Naive B cell (primary cell): ENCODE measurements around the gene CYB561A3. TPM values are rescaled to one million over a fixed set of nuclear protein-coding genes. Genes with fewer than 3 reads are reported as not detected.
A peak's percentile ranks its signal among the peaks of the same experiment; 100 is the strongest.

Source experiments
- ATAC-seq, 2 donors: fragments of 150-1000 bp; cut with Tn5 transposase; 2 replicates each; pipeline ENCODE4 v1.10.0; 2021; ENCODE audit warnings: low read depth in 2 of 2, mild to moderate bottlenecking in 2 of 2, moderate library complexity in 2 of 2
- DNase-seq: peaks from one replicate; pipeline ENCODE4 v3.0.0; 2022
- H3K27ac Mint-ChIP-seq, 6 donors: one replicate each; pipeline ENCODE4 v1.8.0; 2020 to 2022; ENCODE audit warnings: mild to moderate bottlenecking in 6 of 6, mixed read lengths in 6 of 6, moderate library complexity in 5 of 6, inconsistent platforms in 2 of 6
- H3K27me3 Mint-ChIP-seq, 3 donors: one replicate each; pipeline ENCODE4 v1.8.0; 2021 to 2022; ENCODE audit warnings: mixed read lengths in 3 of 3, mild to moderate bottlenecking in 1 of 3
- H3K36me3 Mint-ChIP-seq, 2 donors: one replicate each; pipeline ENCODE4 v1.8.0; 2020 to 2022; ENCODE audit warnings: mixed read lengths in 2 of 2, inconsistent platforms in 1 of 2, mild to moderate bottlenecking in 1 of 2
- H3K4me1 Mint-ChIP-seq, 3 donors: one replicate each; pipeline ENCODE4 v1.8.0; 2020 to 2022; ENCODE audit warnings: mixed read lengths in 3 of 3, inconsistent platforms in 1 of 3, mild to moderate bottlenecking in 1 of 3, moderate library complexity in 1 of 3
- H3K4me3 Mint-ChIP-seq, 8 donors: one replicate each; pipeline ENCODE4 v1.8.0; 2020 to 2022; ENCODE audit warnings: mild to moderate bottlenecking in 8 of 8, mixed read lengths in 8 of 8, moderate library complexity in 8 of 8, inconsistent platforms in 2 of 8
- H3K9me3 Mint-ChIP-seq, 7 donors: one replicate each; pipeline ENCODE4 v1.8.0; 2020 to 2022; ENCODE audit warnings: mixed read lengths in 7 of 7, mild to moderate bottlenecking in 5 of 7, inconsistent platforms in 2 of 7, moderate library complexity in 1 of 7
- polyA plus RNA-seq, 6 donors: library from polyadenylated mRNA; unstranded; fragments of 300-500 nt; fragmentation: Illumina TruSeq; gene quantifications; one replicate each; pipeline ENCODE4 v1.2.3, GENCODE V29; 2021; ENCODE audit warnings: low read depth in 6 of 6

Gene CYB561A3
- polyA plus RNA-seq, 6 donors from 2014 or later = 1,105 to 1,945 (median 1,251) TPM

DNA sequence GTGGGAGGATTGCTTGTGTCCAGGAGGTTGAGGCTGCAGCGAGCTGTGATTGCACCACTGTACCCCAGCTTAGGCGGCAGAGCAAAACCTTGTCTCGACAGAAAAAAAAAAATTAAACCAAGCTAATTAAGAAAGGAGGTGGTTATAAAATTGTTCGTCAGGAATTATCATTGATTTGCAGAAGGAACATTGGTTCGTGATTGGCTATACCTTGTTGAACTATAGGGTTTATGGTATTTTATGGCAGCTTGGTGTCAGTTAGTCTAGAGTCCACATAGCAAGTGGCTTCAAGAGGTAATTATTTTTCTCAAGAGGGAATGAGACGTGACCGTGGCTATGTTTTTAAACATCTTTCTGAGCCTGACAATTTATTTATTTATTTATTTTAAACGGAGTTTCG lies 19.2 kb upstream of the CYB561A3 start:
- no peak for DNase-seq
- no peak for ATAC-seq
- H3K36me3 Mint-ChIP-seq = no peaks in the 10 kb centered on the region
- H3K27me3 Mint-ChIP-seq = no peaks in the 10 kb centered on the region
- peaks cover 9 to 16% (median 10%) of the 10 kb centered on the region in 3 donors for H3K4me1 Mint-ChIP-seq
- no peak overlapping the region for H3K27ac Mint-ChIP-seq
- H3K4me3 Mint-ChIP-seq = no peak overlapping the region
- H3K9me3 Mint-ChIP-seq = no peaks in the 10 kb centered on the region

DNA sequence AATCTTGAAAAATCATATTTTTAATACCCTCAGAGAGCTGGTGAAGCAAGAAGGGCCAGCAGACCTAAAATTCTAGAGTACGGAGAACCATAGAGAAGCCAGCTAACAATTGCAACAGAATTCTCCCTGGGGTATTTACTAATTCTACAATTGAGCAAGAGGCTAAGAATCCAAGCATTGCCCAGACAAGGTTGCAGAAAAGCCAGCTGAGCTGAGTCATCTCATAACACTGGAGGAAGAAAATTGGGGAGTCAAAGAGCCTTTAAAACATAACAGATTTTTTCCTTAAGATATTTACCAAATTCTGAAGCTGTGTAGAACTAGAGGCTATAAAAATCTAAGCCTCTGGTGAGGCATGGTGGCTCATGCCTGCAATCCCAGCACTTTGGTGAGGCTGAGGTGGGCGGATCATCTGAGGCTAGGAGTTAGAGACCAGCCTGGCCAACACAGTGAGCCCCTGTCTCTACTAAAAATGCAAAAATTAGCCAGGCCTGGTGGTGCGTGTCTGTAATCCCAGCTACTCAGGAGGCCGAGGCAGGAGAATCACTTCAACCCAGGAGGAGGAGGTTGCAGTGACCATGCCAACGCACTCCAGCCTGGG lies 17.1 kb upstream of the CYB561A3 start:
- Mint-ChIP-seq H3K9me3 (no peaks in the 10 kb centered on the region), H3K4me1 (no peaks in the 10 kb centered on the region), H3K27ac (peak overlapping the region in 1 of 6 donors; percentile 57), H3K4me3 (no peak overlapping the region), H3K36me3 (no peaks in the 10 kb centered on the region), H3K27me3 (no peaks in the 10 kb centered on the region)
- ATAC-seq (no peak), DNase-seq (no peak)

DNA sequence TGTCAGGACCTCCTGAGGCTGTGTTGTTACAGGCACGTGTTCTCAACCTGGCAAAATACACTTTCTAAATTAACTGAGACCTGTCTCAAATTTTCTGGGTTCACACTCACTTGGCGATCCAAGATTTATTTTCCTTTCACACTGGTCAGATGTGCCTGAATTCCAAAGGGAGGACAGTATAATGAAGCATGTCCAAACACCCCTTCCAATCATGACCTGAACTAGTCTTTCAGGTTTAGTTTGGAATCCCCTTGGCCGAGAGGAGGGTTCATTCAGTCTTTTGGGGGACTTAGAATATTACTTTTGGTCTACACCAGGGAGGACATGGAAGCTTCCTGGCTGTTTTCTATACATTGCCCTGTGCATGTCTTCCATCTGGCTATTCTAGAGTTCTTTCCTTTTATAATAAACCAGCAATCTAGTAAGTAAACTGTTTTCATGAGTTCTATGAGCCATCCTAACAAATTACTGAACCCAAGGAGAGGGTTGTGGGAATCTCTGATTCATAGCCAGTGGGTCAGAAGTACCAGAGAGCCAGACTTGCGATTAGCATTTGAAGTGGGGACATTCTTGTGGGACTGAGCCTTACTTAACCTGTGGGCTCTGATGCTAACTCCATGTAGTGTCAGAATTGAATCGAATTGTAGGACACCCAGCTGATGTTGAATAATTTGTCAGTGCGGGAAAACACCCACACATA lies 15.9 kb upstream of the CYB561A3 start:
- Mint-ChIP-seq H3K9me3 (no peaks in the 10 kb centered on the region), H3K27me3 (no peaks in the 10 kb centered on the region), H3K4me3 (no peak overlapping the region), H3K36me3 (no peaks in the 10 kb centered on the region), H3K4me1 (no peaks in the 10 kb centered on the region), H3K27ac (peak overlapping the region in 1 of 6 donors; percentile 50)
- DNase-seq (no peak), ATAC-seq (no peak)

DNA sequence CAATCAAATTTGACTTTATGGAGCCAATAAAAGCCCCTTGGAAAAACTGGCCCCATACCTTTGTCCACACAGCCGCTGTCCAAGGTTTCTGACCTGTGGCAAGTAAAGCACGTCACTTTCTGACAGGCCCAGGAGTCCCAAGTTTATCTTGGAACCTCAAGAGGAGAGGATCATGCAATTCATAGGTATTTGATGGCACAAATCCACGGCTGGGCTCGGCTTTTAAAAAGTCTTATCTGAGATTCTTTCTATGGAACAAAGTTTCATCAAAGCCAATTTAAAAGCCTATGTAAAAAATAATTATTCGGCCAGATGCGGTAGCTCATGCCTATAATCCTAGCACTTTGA lies 14.1 kb upstream of the CYB561A3 start:
- no peak overlapping the region for H3K4me3 Mint-ChIP-seq
- ATAC-seq (no peak), DNase-seq (no peak)
- no peaks in the 10 kb centered on the region for H3K9me3 Mint-ChIP-seq
- H3K27me3 Mint-ChIP-seq = no peaks in the 10 kb centered on the region
- H3K27ac Mint-ChIP-seq = no peak overlapping the region
- H3K36me3 Mint-ChIP-seq = no peaks in the 10 kb centered on the region
- no peaks in the 10 kb centered on the region for H3K4me1 Mint-ChIP-seq

DNA sequence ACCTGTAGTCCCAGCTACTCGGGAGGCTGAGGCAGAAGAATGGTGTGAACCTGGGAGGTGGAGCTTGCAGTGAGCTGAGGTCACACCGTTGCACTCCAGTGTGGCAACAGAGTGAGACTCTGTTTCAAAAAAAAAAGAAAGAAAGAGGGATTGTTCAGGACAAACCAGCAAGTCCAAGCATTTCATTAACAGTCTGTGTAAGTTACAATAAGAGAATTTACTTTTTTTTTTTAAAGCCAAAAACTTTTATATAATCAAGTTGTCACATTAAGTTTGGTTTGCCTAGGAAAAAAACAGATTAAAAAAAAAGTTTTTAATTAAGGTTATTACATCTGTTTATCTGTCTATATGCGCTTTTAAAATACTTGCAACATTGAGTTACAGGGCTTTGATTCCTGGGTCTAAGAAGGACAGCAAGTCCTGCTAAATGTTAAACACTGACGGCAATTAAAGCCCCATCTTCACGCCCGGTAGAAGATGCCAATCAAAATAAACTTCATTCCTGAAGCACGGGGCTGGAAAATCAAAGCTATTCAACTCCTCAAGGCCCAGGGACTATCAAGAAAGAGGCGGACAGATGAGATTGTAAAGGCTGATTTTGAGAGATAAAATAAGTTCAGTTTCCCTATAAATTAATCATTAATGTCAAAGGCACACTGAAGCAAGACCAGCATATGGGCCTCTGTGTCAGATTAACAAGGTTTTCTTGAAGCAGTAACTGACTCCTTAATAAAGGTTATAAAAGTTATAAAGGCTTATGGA lies 11.2 kb upstream of the CYB561A3 start:
- peak overlapping the region in 2 of 6 donors; percentile 49 to 59 for H3K27ac Mint-ChIP-seq
- no peaks in the 10 kb centered on the region for H3K9me3 Mint-ChIP-seq
- no peak overlapping the region for H3K4me3 Mint-ChIP-seq
- no peak for DNase-seq
- peaks cover 3 to 9% (median 4%) of the 10 kb centered on the region in 3 donors for H3K4me1 Mint-ChIP-seq
- peaks cover 8% of the 10 kb centered on the region in 2 donors for H3K36me3 Mint-ChIP-seq
- ATAC-seq = no peak
- H3K27me3 Mint-ChIP-seq = no peaks in the 10 kb centered on the region

DNA sequence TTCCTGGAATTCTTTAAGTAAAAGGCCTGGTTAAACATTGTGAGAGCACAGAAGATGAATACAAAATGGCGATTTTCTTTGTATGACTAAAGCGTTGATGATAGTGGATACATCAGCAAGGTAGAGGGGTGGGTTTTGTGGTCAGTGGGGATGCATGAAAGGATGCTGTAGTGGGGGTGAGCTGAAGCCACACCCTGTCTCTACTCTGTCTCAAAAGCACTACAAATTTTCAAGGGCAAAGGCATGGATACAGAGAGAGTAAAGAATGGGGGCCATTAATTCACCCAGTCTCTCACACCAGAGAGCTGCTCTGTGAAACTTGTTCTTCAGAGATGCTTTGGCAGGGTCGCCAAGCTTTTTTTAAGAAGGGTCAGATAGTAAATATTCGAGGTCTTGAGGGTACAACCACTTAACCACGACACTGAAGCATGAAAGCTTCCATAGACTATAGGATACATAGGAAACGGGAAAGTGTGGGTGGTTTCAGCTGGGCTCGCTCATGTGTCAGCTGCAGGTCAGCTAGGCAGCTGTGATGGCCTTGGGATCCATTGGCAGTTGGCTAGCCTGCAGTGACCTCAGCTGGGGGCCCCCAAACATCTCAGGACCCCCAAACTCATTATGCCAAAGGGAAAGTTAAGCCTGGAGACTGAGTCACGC lies 8.8 kb upstream of the CYB561A3 start:
- ATAC-seq = no peak
- H3K27me3 Mint-ChIP-seq = no peaks in the 10 kb centered on the region
- no peak for DNase-seq
- H3K36me3 Mint-ChIP-seq = peaks cover 8% of the 10 kb centered on the region in 2 donors
- peak overlapping the region in 4 of 6 donors; percentile 27 to 74 (median 47) for H3K27ac Mint-ChIP-seq
- peaks cover 3 to 9% (median 4%) of the 10 kb centered on the region in 3 donors for H3K4me1 Mint-ChIP-seq
- no peaks in the 10 kb centered on the region for H3K9me3 Mint-ChIP-seq
- H3K4me3 Mint-ChIP-seq = no peak overlapping the region

DNA sequence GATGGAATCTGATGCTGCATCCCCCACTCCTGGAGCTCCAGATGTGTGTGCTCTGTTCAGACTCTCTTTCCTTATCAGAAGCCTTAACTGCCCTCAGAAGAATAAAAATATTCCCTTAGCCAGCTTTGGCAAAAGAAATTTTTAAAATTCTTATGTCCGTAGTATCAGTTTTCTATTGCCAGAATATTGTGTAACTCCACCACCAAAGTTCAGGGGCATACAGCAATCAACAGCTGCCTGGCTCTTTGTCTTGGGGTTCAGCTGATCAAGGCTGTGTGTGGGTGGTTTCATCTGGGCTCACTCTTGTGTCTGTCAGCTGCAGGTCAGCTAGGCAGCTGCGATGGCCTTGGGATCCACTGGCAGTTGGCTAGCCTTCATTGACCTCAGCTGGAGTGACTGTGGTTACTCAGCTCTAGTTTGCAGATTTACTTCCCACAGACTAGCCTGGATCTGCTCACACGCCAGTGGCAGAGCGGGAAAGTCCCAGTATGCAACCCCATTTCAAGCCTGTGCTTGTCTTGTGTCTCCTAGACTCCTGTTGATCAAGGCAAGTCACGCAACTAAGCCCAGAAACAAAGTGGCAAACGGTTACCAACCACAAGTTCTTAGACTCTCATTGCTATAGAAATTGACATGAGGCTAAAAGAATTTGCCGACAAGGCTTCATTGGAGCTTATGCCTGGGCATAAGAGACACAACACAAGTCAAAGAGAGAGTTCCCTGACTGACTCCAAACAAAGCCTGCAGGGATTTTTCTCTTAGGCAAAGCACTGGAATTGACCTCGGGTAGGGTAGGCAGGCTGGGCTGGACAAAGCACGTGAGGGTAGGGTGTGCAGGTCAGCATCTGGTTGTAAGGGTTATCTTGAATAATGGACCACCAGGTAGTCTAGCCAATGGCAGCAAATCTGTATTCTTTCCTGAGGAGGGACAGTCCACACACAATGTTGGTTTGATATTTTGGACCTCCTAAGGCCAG lies 8.0 kb upstream of the CYB561A3 start:
- H3K4me1 Mint-ChIP-seq = peaks cover 3 to 9% (median 4%) of the 10 kb centered on the region in 3 donors
- H3K36me3 Mint-ChIP-seq = peaks cover 8% of the 10 kb centered on the region in 2 donors
- no peaks in the 10 kb centered on the region for H3K9me3 Mint-ChIP-seq
- H3K27me3 Mint-ChIP-seq = no peaks in the 10 kb centered on the region
- H3K27ac Mint-ChIP-seq = peak overlapping the region in 3 of 6 donors; percentile 9 to 74 (median 27)
- ATAC-seq = no peak
- no peak overlapping the region for H3K4me3 Mint-ChIP-seq
- DNase-seq = no peak

DNA sequence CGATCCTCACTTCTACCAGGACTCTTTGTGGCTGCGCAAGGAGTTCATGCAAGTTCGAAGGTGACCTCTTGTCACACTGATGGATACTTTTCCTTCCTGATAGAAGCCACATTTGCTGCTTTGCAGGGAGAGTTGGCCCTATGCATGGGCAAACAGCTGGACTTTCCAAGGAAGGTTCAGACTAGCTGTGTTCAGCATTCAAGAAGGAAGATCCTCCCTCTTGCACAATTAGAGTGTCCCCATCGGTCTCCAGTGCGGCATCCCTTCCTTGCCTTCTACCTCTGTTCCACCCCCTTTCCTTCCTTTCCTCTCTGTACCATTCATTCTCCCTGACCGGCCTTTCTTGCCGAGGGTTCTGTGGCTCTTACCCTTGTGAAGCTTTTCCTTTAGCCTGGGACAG lies 7.0 kb upstream of the CYB561A3 start:
- DNase-seq (no peak), ATAC-seq (no peak)
- Mint-ChIP-seq H3K9me3 (no peaks in the 10 kb centered on the region), H3K27ac (peak overlapping the region in 4 of 6 donors; percentile 38 to 89 (median 65)), H3K27me3 (no peaks in the 10 kb centered on the region), H3K36me3 (peaks cover 8% of the 10 kb centered on the region in 2 donors), H3K4me1 (peaks cover 3 to 11% (median 9%) of the 10 kb centered on the region in 3 donors), H3K4me3 (no peak overlapping the region)

DNA sequence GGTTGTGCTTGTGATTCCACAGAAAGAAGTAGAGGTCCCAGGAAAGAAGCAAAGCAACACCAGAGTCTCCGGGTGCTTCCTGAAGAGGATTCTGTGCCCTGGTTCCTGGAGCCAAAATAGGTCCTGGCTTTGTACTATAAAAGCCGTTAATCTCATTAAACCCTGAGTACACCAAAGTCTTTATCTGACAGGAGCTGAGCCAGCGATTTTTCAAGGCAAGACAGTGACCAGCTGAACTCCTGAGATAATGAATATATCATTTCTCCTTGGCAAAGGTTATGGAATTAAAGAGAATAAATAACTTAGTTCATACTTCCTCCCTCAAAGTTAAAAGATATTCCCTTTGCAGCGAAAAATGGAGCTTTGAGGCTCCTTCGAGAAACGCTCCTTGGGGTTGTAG lies 5.7 kb upstream of the CYB561A3 start:
- H3K4me3 Mint-ChIP-seq = no peak overlapping the region
- no peak overlapping the region for H3K27ac Mint-ChIP-seq
- DNase-seq (no peak), ATAC-seq (no peak)
- peaks cover 8% of the 10 kb centered on the region in 2 donors for H3K36me3 Mint-ChIP-seq
- no peaks in the 10 kb centered on the region for H3K9me3 Mint-ChIP-seq
- H3K27me3 Mint-ChIP-seq = no peaks in the 10 kb centered on the region
- peaks cover 11 to 24% (median 22%) of the 10 kb centered on the region in 3 donors for H3K4me1 Mint-ChIP-seq

DNA sequence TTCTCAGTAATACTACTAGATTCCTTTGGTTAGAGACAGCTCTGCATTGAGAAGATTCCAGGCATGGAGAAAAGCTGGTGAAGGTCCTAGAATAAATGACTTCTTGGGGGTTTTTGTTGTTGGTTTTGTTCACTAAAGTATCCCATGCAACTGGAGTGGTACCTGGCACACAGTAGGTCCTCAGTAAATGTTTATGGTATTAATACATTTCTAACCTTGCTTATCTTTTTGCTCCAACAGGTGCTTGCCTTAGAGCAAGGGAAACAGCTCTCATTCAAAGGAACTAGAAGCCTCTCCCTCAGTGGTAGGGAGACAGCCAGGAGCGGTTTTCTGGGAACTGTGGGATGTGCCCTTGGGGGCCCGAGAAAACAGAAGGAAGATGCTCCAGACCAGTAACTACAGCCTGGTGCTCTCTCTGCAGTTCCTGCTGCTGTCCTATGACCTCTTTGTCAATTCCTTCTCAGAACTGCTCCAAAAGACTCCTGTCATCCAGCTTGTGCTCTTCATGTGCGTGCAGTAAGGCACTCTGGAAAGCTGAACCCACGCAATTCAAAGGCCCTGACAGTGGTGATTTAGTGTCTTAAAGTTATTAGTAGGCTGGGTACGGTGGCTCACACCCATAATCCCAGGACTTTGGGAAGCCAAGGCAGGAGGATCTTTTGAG lies 2.5 kb upstream of the CYB561A3 start:
- Mint-ChIP-seq H3K4me3 (peak overlapping the region in 6 of 8 donors; percentile 25 to 100 (median 78)), H3K27me3 (no peaks in the 10 kb centered on the region), H3K4me1 (peaks cover 20 to 46% (median 40%) of the 10 kb centered on the region in 3 donors), H3K36me3 (peaks cover 8 to 12% of the 10 kb centered on the region in 2 donors), H3K27ac (peak overlapping the region in 4 of 6 donors; percentile 19 to 96 (median 51)), H3K9me3 (no peaks in the 10 kb centered on the region)
- DNase-seq (no peak), ATAC-seq (no peak)

DNA sequence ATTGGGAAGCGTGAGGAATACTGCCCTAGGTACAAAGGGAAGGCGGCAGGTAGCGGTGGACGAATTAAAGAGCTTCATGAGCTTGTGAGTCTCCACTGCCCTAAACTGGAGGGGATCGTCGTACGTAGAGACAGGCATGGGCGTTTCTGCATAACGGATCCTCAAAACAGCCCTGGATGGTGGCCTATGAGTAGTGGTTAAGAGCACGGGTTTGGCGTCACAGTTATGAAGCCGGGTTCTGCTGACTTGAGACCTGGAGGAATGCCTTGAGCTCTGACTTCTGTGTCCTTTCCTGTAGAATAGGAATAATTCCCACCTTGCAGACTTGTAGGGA lies 827 bp upstream of the CYB561A3 start:
- Mint-ChIP-seq H3K27me3 (no peaks in the 10 kb centered on the region), H3K9me3 (no peaks in the 10 kb centered on the region), H3K36me3 (peaks cover 0 to 5% of the 10 kb centered on the region in 2 donors), H3K4me1 (peaks cover 25 to 57% (median 52%) of the 10 kb centered on the region in 3 donors), H3K27ac (peak overlapping the region; percentile 96 to 99 (median 98)), H3K4me3 (peak overlapping the region; percentile 91 to 100 (median 96))
- DNase-seq (no peak), ATAC-seq (peak; percentile 25 to 32)

DNA sequence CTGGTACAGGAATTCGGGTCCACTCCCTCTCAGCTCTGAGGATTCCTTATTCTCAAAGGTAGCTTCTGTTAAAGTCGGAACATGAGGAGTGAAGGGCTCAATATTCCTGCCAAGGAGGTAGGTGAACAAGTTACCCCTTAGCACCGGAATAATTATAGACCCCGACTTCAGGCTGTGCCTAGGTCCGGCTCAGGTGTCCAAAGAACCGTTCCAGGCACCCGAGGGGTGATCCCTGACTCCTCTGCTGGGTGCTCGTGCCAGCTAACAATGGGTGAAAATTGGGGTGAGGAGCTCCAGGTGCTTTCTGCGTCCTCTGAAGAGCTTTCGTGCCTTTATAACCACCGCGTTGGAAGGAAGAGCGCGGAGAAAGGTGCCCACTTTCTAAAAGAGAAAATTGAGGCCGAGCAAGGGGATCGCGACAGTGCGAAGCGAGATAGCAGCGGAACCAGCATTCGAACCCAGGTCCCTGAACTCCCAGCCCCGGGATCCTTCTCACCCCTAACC lies 393 bp downstream of the CYB561A3 start:
- no peak for ATAC-seq
- H3K27me3 Mint-ChIP-seq = no peaks in the 10 kb centered on the region
- H3K9me3 Mint-ChIP-seq = no peaks in the 10 kb centered on the region
- no peak for DNase-seq
- H3K36me3 Mint-ChIP-seq = peaks cover 0 to 5% of the 10 kb centered on the region in 2 donors
- peaks cover 36 to 69% (median 64%) of the 10 kb centered on the region in 3 donors for H3K4me1 Mint-ChIP-seq
- peak overlapping the region; percentile 91 to 100 (median 96) for H3K4me3 Mint-ChIP-seq
- H3K27ac Mint-ChIP-seq = peak overlapping the region; percentile 96 to 99 (median 98)
